ENCODE results near the gene ARNT2. TPM values are rescaled to one million over a fixed set of nuclear protein-coding genes. Genes with fewer than 3 reads are reported as not detected.
A peak's percentile ranks its signal among the peaks of the same experiment; 100 is the strongest.

ARNT2 gene
- total and polyA plus RNA-seq, 4 experiments from 2014 or later, result not detected

DNA sequence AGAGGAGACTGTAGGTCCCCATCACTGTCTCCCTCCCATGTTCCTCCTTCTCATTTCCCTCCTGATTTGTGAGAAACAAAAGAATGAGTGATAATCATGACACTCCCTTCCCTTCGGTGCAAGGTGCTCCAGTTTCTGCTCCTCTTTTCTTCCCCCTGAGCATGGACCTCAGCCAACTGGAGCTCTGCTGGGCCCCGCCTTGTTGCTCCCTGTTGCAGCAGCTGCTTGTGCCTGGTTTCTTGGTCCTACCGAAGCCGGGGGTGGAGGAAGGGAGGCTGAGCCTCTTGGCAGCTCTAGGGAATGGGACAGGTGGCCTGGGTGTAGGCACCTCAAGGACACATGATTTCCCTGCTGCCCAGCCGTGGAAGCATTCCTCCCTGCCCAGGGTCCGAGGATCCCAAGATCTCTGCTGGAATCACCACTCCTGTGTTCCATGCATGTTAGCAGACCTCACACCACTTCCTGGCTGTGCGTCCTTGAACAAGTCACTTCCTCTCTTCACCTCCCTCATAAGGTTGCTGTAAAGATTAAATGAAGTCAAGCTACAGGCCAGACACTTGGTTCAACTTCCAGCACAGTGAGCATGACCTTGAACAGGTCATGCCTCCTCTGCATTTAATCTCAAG is 159.3 kb downstream of the ARNT2 start:
- peaks cover 10 to 29% of the 10 kb centered on the region in 2 donors for H3K27me3 Mint-ChIP-seq
- no peak overlapping the region for H3K27ac ChIP-seq (ENCODE audit: low read depth, low read length)
- H3K4me3 Mint-ChIP-seq, result no peak overlapping the region
- H3K9me3 Mint-ChIP-seq, result no peaks in the 10 kb centered on the region
- no peak for DNase-seq
- ChIA-PET CTCF (ENCODE audit: partially characterized antibody) (no interaction called here), POLR2A (ENCODE audit: partially characterized antibody) (no interaction called here)
- no peaks in the 10 kb centered on the region for H3K36me3 Mint-ChIP-seq
- peaks cover 0 to 5% (median 0%) of the 10 kb centered on the region in 4 donors for H3K4me1 Mint-ChIP-seq
- intact Hi-C loops (cut with micrococcal nuclease), result no loop called here
- no peak overlapping the region for H3K4me3 ChIP-seq (ENCODE audit: low read length in 2 of 2)
- no peaks in the 10 kb centered on the region for H3K4me1 ChIP-seq (ENCODE audit: insufficient read depth, low read length)
- H3K27ac Mint-ChIP-seq, result no peak overlapping the region
- H3K27me3 ChIP-seq (ENCODE audit: insufficient read depth, low read length), result no peaks in the 10 kb centered on the region
- no peaks in the 10 kb centered on the region for H3K36me3 ChIP-seq (ENCODE audit: insufficient read depth, low read length)
- H3K9me3 ChIP-seq (ENCODE audit: control insufficient read depth in 1 of 2, low read length in 2 of 2), result no peaks in the 10 kb centered on the region

GRCh38 chr15:80564056-80564455 is 159.9 kb downstream of the ARNT2 start:
- Mint-ChIP-seq H3K36me3 (no peaks in the 10 kb centered on the region), H3K27me3 (peaks cover 12 to 33% of the 10 kb centered on the region in 2 donors), H3K27ac (no peak overlapping the region), H3K4me3 (no peak overlapping the region), H3K9me3 (no peaks in the 10 kb centered on the region), H3K4me1 (peaks cover 0 to 5% (median 0%) of the 10 kb centered on the region in 4 donors)
- H3K27ac ChIP-seq (ENCODE audit: low read depth, low read length), result no peak overlapping the region
- no peak for DNase-seq
- H3K4me3 ChIP-seq (ENCODE audit: low read length in 2 of 2), result no peak overlapping the region
- POLR2A ChIA-PET (ENCODE audit: partially characterized antibody), result no interaction called here
- H3K4me1 ChIP-seq (ENCODE audit: insufficient read depth, low read length), result no peaks in the 10 kb centered on the region
- no peaks in the 10 kb centered on the region for H3K36me3 ChIP-seq (ENCODE audit: insufficient read depth, low read length)
- intact Hi-C loops (cut with micrococcal nuclease), result no loop called here
- no peaks in the 10 kb centered on the region for H3K9me3 ChIP-seq (ENCODE audit: control insufficient read depth in 1 of 2, low read length in 2 of 2)
- H3K27me3 ChIP-seq (ENCODE audit: insufficient read depth, low read length), result no peaks in the 10 kb centered on the region
- CTCF ChIA-PET (ENCODE audit: partially characterized antibody), result no interaction called here

GRCh38 chr15:80565398-80565797 is 161.2 kb downstream of the ARNT2 start:
- DNase-seq, result no peak
- Histone ChIP-seq H3K27ac (ENCODE audit: low read depth, low read length) (no peak overlapping the region), H3K4me3 (ENCODE audit: low read length in 2 of 2) (no peak overlapping the region), H3K4me1 (ENCODE audit: insufficient read depth, low read length) (no peaks in the 10 kb centered on the region), H3K27me3 (ENCODE audit: insufficient read depth, low read length) (no peaks in the 10 kb centered on the region), H3K9me3 (ENCODE audit: control insufficient read depth in 1 of 2, low read length in 2 of 2) (no peaks in the 10 kb centered on the region), H3K36me3 (ENCODE audit: insufficient read depth, low read length) (no peaks in the 10 kb centered on the region)
- no peaks in the 10 kb centered on the region for H3K4me1 Mint-ChIP-seq
- no peaks in the 10 kb centered on the region for H3K36me3 Mint-ChIP-seq
- intact Hi-C loops (cut with micrococcal nuclease), result no loop called here
- ChIA-PET CTCF (ENCODE audit: partially characterized antibody) (interaction anchor here (1.5 to 1.7 kb wide), 2 partner anchors 212 to 404 kb away, joined by 3 to 8 read pairs; no protein-coding TSS in a partner anchor), POLR2A (ENCODE audit: partially characterized antibody) (no interaction called here)
- peaks cover 12 to 33% of the 10 kb centered on the region in 2 donors for H3K27me3 Mint-ChIP-seq
- no peak overlapping the region for H3K27ac Mint-ChIP-seq
- no peak overlapping the region for H3K4me3 Mint-ChIP-seq
- no peaks in the 10 kb centered on the region for H3K9me3 Mint-ChIP-seq

- intact Hi-C loops (cut with micrococcal nuclease), result no loop called here
Observed at GRCh38 chr15:80565988-80566387, 161.8 kb downstream of the ARNT2 start.

DNA sequence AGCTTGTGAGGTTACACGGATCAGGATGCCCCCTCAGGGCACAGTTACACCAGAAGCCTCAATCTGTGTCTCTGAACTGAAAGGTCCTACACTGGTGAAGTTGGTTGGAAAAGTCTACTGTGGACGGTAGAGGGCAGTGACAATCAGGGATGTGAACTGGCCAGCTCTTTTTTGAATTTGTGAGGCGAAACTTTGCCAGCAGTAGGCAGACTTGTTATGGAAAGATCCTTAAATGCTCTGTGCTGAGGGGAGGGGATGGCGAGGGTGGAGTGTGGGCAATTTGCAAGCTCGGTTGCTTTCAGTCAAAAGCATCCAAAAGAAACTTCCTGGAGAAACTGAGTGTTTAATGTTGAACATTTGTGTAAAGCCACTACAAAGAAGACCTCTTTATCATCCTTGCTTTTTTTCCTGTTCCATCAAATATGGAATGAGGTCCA is 163.6 kb downstream of the ARNT2 start:
- peaks cover 15 to 30% of the 10 kb centered on the region in 2 donors for H3K27me3 Mint-ChIP-seq
- H3K4me1 Mint-ChIP-seq, result no peaks in the 10 kb centered on the region
- Histone ChIP-seq H3K36me3 (ENCODE audit: insufficient read depth, low read length) (no peaks in the 10 kb centered on the region), H3K4me1 (ENCODE audit: insufficient read depth, low read length) (no peaks in the 10 kb centered on the region), H3K27me3 (ENCODE audit: insufficient read depth, low read length) (no peaks in the 10 kb centered on the region), H3K27ac (ENCODE audit: low read depth, low read length) (no peak overlapping the region), H3K9me3 (ENCODE audit: control insufficient read depth in 1 of 2, low read length in 2 of 2) (no peaks in the 10 kb centered on the region), H3K4me3 (ENCODE audit: low read length in 2 of 2) (no peak overlapping the region)
- H3K36me3 Mint-ChIP-seq, result no peaks in the 10 kb centered on the region
- peak in 4 of 5 donors; percentile 3 to 20 (median 10) for DNase-seq
- CTCF ChIA-PET (ENCODE audit: partially characterized antibody), result interaction anchor here (0.7 to 2.5 kb wide), 5 partner anchors 208 to 407 kb away, joined by 3 to 20 read pairs (median 4); no protein-coding TSS in a partner anchor
- no peaks in the 10 kb centered on the region for H3K9me3 Mint-ChIP-seq
- intact Hi-C loops (cut with micrococcal nuclease), result loop anchor here (1.0 kb wide), 1 partner anchor 209 kb away; no protein-coding TSS in a partner anchor
- no peak overlapping the region for H3K27ac Mint-ChIP-seq
- POLR2A ChIA-PET (ENCODE audit: partially characterized antibody), result no interaction called here
- no peak overlapping the region for H3K4me3 Mint-ChIP-seq

More at GRCh38 chr15:80565988-80566387, 161.8 kb downstream of the ARNT2 start:
- CTCF ChIA-PET (ENCODE audit: partially characterized antibody), result interaction anchor here (1.5 to 2.5 kb wide), 3 partner anchors 210 to 403 kb away, joined by 3 to 20 read pairs (median 8); no protein-coding TSS in a partner anchor
- no peaks in the 10 kb centered on the region for H3K9me3 Mint-ChIP-seq
- H3K4me1 ChIP-seq (ENCODE audit: insufficient read depth, low read length), result no peaks in the 10 kb centered on the region
- H3K4me3 Mint-ChIP-seq, result no peak overlapping the region
- no peak overlapping the region for H3K4me3 ChIP-seq (ENCODE audit: low read length in 2 of 2)
- no peaks in the 10 kb centered on the region for H3K4me1 Mint-ChIP-seq
- DNase-seq, result no peak
- H3K27ac ChIP-seq (ENCODE audit: low read depth, low read length), result no peak overlapping the region
- H3K27me3 Mint-ChIP-seq, result peaks cover 12 to 33% of the 10 kb centered on the region in 2 donors
- H3K36me3 Mint-ChIP-seq, result no peaks in the 10 kb centered on the region
- no peaks in the 10 kb centered on the region for H3K9me3 ChIP-seq (ENCODE audit: control insufficient read depth in 1 of 2, low read length in 2 of 2)
- POLR2A ChIA-PET (ENCODE audit: partially characterized antibody), result no interaction called here
- H3K27ac Mint-ChIP-seq, result no peak overlapping the region
- no peaks in the 10 kb centered on the region for H3K27me3 ChIP-seq (ENCODE audit: insufficient read depth, low read length)
- H3K36me3 ChIP-seq (ENCODE audit: insufficient read depth, low read length), result no peaks in the 10 kb centered on the region

DNA sequence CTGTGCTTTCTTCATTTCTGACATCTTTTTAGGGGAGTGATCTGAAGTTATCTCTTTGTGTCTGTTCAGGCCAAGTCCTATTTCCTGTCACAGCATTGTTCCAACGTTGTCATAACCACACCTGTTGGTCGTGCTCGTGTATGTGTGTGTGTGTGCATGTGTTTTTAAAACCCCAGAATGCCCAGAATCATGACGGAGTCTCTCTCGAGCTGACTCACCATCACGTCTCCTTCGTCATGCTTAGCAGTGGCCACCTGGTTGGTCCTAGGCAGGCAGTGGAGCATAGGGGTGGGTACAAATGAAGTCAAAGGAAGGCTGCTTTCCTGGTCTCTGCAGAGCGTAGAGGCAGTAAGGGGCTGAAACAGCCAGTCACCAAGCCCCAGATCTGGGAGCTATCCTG is 164.1 kb downstream of the ARNT2 start:
- H3K9me3 Mint-ChIP-seq, result no peaks in the 10 kb centered on the region
- Histone ChIP-seq H3K4me1 (ENCODE audit: insufficient read depth, low read length) (no peaks in the 10 kb centered on the region), H3K27me3 (ENCODE audit: insufficient read depth, low read length) (no peaks in the 10 kb centered on the region), H3K4me3 (ENCODE audit: low read length in 2 of 2) (no peak overlapping the region), H3K9me3 (ENCODE audit: control insufficient read depth in 1 of 2, low read length in 2 of 2) (no peaks in the 10 kb centered on the region), H3K36me3 (ENCODE audit: insufficient read depth, low read length) (no peaks in the 10 kb centered on the region), H3K27ac (ENCODE audit: low read depth, low read length) (no peak overlapping the region)
- no peak overlapping the region for H3K27ac Mint-ChIP-seq
- ChIA-PET POLR2A (ENCODE audit: partially characterized antibody) (no interaction called here), CTCF (ENCODE audit: partially characterized antibody) (interaction anchor here (0.7 to 2.5 kb wide), 3 partner anchors 208 to 402 kb away, joined by 3 to 20 read pairs (median 4); no protein-coding TSS in a partner anchor)
- no peaks in the 10 kb centered on the region for H3K36me3 Mint-ChIP-seq
- no peak for DNase-seq
- no peak overlapping the region for H3K4me3 Mint-ChIP-seq
- intact Hi-C loops (cut with micrococcal nuclease), result no loop called here
- H3K4me1 Mint-ChIP-seq, result no peaks in the 10 kb centered on the region
- peaks cover 16 to 29% of the 10 kb centered on the region in 2 donors for H3K27me3 Mint-ChIP-seq

DNA sequence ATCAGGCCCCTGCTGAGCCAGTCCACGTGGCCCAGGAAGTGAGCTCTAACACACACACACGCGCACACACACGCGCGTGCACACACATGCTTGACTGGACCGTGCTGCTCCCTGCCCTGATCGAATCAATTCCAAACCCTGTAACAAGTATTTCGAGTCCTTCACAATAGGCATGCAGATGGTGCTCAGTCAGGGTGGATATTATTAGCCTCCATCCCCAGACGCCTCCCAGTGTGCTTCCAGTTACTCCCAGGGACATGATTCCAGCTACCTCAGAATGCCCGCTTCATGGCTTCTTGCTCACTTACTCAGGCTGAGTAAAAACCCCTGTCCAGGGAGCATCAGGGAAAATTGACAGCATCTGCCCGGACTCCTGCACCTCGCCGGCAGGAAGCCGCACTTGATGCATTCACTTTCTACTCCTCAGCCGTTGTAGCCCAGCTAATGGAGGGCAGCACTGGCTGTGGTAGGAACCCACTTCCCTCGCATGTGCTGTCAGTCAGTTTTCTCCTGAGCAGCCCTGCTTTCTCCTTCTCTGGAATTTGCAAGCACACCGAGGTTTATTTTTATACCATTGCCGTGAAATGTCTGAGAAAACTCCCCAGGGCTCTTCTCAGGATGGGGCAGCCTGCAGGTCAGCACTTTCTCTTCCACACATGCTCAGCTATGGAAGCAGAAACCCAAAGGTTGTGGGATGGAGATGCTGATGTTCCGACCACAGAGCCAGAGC is 164.9 kb downstream of the ARNT2 start:
- Mint-ChIP-seq H3K27ac (no peak overlapping the region), H3K4me1 (no peaks in the 10 kb centered on the region), H3K4me3 (no peak overlapping the region), H3K9me3 (no peaks in the 10 kb centered on the region), H3K36me3 (no peaks in the 10 kb centered on the region), H3K27me3 (peaks cover 18 to 22% of the 10 kb centered on the region in 2 donors)
- no peaks in the 10 kb centered on the region for H3K9me3 ChIP-seq (ENCODE audit: control insufficient read depth in 1 of 2, low read length in 2 of 2)
- H3K27ac ChIP-seq (ENCODE audit: low read depth, low read length), result no peak overlapping the region
- no peaks in the 10 kb centered on the region for H3K36me3 ChIP-seq (ENCODE audit: insufficient read depth, low read length)
- ChIA-PET POLR2A (ENCODE audit: partially characterized antibody) (no interaction called here), CTCF (ENCODE audit: partially characterized antibody) (interaction anchor here (1.3 to 1.4 kb wide), 2 partner anchors 207 to 401 kb away, joined by 4 to 7 read pairs; no protein-coding TSS in a partner anchor)
- no peaks in the 10 kb centered on the region for H3K27me3 ChIP-seq (ENCODE audit: insufficient read depth, low read length)
- no peak overlapping the region for H3K4me3 ChIP-seq (ENCODE audit: low read length in 2 of 2)
- intact Hi-C loops (cut with micrococcal nuclease), result no loop called here
- no peaks in the 10 kb centered on the region for H3K4me1 ChIP-seq (ENCODE audit: insufficient read depth, low read length)
- DNase-seq, result no peak
